Measurements from ENCODE around the gene VMP1.
A peak's percentile ranks its signal among the peaks of the same experiment; 100 is the strongest.

GRCh38 chr17:59870482-59870881 lies 163.0 kb downstream of the VMP1 start:
- TF ChIP-seq RAD21 (conservative IDR thresholded peaks at IDR 0.05 in 1 of 2, IDR thresholded peaks at IDR 0.05 in 1 of 2) (no peak), POLR2A (IDR thresholded peaks at IDR 0.05; ENCODE audit: low read length) (no peak), CTCF (IDR thresholded peaks at IDR 0.05) (no peak), MAX (IDR thresholded peaks at IDR 0.05) (no peak), EP300 (IDR thresholded peaks at IDR 0.05) (no peak), CEBPB (IDR thresholded peaks at IDR 0.05) (no peak), FOSL2 (IDR thresholded peaks at IDR 0.05) (no peak), FOSL2 (CRISPR knock-in tag; IDR thresholded peaks at IDR 0.05) (no peak), MAFK (IDR thresholded peaks at IDR 0.05; ENCODE audit: partially characterized antibody) (peak; percentile 3), RCOR1 (IDR thresholded peaks at IDR 0.05; ENCODE audit: low read depth, low read length) (no peak), HMGXB4 (CRISPR knock-in tag; IDR thresholded peaks at IDR 0.05; ENCODE audit: borderline replicate concordance) (no peak), SREBF2 (IDR thresholded peaks at IDR 0.05) (no peak), SMC3 (IDR thresholded peaks at IDR 0.05) (no peak), REST (IDR thresholded peaks at IDR 0.05) (no peak), RFX5 (IDR thresholded peaks at IDR 0.05) (no peak)
